IMR-90 (cell line): ENCODE measurements around the gene TMEM14C. TPM values are rescaled to one million over a fixed set of nuclear protein-coding genes. Genes with fewer than 3 reads are reported as not detected.

Source experiments
- ATAC-seq: fragments of 200-7000 bp; cut with Tn5 transposase; 2 replicates; pipeline ENCODE4 v1.9.1; 2020; ENCODE audit warnings: low read depth, mild to moderate bottlenecking, moderate library complexity
- BruUV-seq: library from RNA; stranded (reverse); fragments of 400-500 nt; replicated peaks from 2 replicates; lab custom pipeline; 2021; lab: Mats Ljungman, UMichigan
- CTCF ChIA-PET: fragments of 300-600 bp; formaldehyde crosslinking; extraction: SDS; loops from one replicate; lab custom pipeline; 2021; ENCODE audit warnings: antibody characterized with exemption; lab: Yijun Ruan, JAX
- POLR2A ChIA-PET: fragments of 300-600 bp; sonication (Branson Sonifier 250); formaldehyde crosslinking; loops from one replicate; lab custom pipeline; 2022; ENCODE audit warnings: antibody characterized with exemption; ENCODE audit not compliant: unreplicated experiment; lab: Charles Lee
- DNase-seq: peaks from one replicate; pipeline ENCODE4 v3.0.0; 2013
- H2AFZ ChIP-seq: replicated peaks from 2 replicates; pipeline ENCODE3; 2013; ENCODE audit warnings: low read length, mild to moderate bottlenecking; ENCODE audit not compliant: poor library complexity
- H2AK5ac ChIP-seq: 2 replicates; pipeline ENCODE4 v1.6.1; 2013; ENCODE audit warnings: low read depth, low read length, inconsistent platforms
- H2AK9ac ChIP-seq: replicated peaks from 2 replicates; pipeline ENCODE3; 2013; ENCODE audit warnings: mild to moderate bottlenecking, low read depth, low read length, moderate library complexity; ENCODE audit not compliant: poor library complexity
- H2BK120ac ChIP-seq: 2 replicates; pipeline ENCODE4 v1.6.1; 2013; ENCODE audit warnings: low read depth, low read length, inconsistent platforms
- H2BK15ac ChIP-seq: 3 replicates; pipeline ENCODE4 v1.6.1; 2013; ENCODE audit warnings: low read depth, low read length, inconsistent platforms
- H2BK20ac ChIP-seq: 2 replicates; pipeline ENCODE4 v1.6.1; 2013; ENCODE audit warnings: low read depth, mild to moderate bottlenecking, inconsistent platforms, low read length, moderate library complexity
- H2BK5ac ChIP-seq: 2 replicates; pipeline ENCODE4 v1.6.1; 2013; ENCODE audit warnings: mild to moderate bottlenecking, low read depth, low read length, inconsistent platforms; ENCODE audit not compliant: poor library complexity, severe bottlenecking
- H3K14ac ChIP-seq: replicated peaks from 2 replicates; pipeline ENCODE4 v1.6.1; 2013; ENCODE audit warnings: low read depth, low read length, inconsistent platforms
- H3K18ac ChIP-seq: 2 replicates; pipeline ENCODE4 v1.6.1; 2013; ENCODE audit warnings: low read depth, low read length, control low read depth
- H3K23ac ChIP-seq: 2 replicates; pipeline ENCODE4 v1.6.1; 2013; ENCODE audit warnings: low read depth, low read length, inconsistent platforms
- H3K27ac ChIP-seq: 2 replicates; pipeline ENCODE4 v1.5.1; 2013; ENCODE audit warnings: mild to moderate bottlenecking, control low read depth, low read length; ENCODE audit not compliant: insufficient read depth
- H3K27me3 ChIP-seq: 2 replicates; pipeline ENCODE4 v1.6.1; 2013; ENCODE audit warnings: low read length; ENCODE audit not compliant: control insufficient read depth, insufficient read depth
- H3K36me3 ChIP-seq: 2 replicates; pipeline ENCODE4 v1.6.1; 2013; ENCODE audit warnings: low read length, mixed read lengths; ENCODE audit not compliant: control insufficient read depth, insufficient read depth
- H3K4ac ChIP-seq: 2 replicates; pipeline ENCODE4 v1.6.1; 2013; ENCODE audit warnings: low read depth, low read length, inconsistent platforms
- H3K4me1 ChIP-seq: 2 replicates; pipeline ENCODE4 v1.6.1; 2013; ENCODE audit warnings: low read length, mixed read lengths; ENCODE audit not compliant: control insufficient read depth, insufficient read depth
- H3K4me2 ChIP-seq: 2 replicates; pipeline ENCODE4 v1.6.1; 2013; ENCODE audit warnings: low read depth, mild to moderate bottlenecking, control low read depth, low read length, moderate library complexity
- H3K4me3 ChIP-seq: 2 replicates; pipeline ENCODE4 v1.5.1; 2013; ENCODE audit warnings: low read depth, mild to moderate bottlenecking, control low read depth, low read length, moderate library complexity; ENCODE audit not compliant: insufficient read depth
- H3K56ac ChIP-seq: 2 replicates; pipeline ENCODE4 v1.6.1; 2013; ENCODE audit warnings: low read length, inconsistent platforms; ENCODE audit not compliant: insufficient read depth; ENCODE audit errors: extremely low read depth
- H3K79me1 ChIP-seq, 2 experiments: 2 replicates each; pipeline ENCODE4 v1.6.1; 2013; ENCODE audit warnings: low read length in 2 of 2, inconsistent platforms in 1 of 2, low read depth in 1 of 2
- H3K9ac ChIP-seq: 2 replicates; pipeline ENCODE4 v1.6.1; 2013; ENCODE audit warnings: low read depth, low read length, control low read depth
- H3K9me1 ChIP-seq: 2 replicates; pipeline ENCODE4 v1.6.1; 2013; ENCODE audit warnings: low read length, inconsistent platforms; ENCODE audit not compliant: insufficient read depth
- H3K9me3 ChIP-seq: 2 replicates; pipeline ENCODE4 v1.6.1; 2013; ENCODE audit warnings: low read length; ENCODE audit not compliant: control insufficient read depth, insufficient read depth
- H4K20me1 ChIP-seq: 2 replicates; pipeline ENCODE4 v1.6.1; 2013; ENCODE audit warnings: low read length, inconsistent platforms; ENCODE audit not compliant: insufficient read depth
- H4K5ac ChIP-seq: 2 replicates; pipeline ENCODE4 v1.6.1; 2013; ENCODE audit warnings: mild to moderate bottlenecking, low read depth, low read length, control low read depth
- H4K8ac ChIP-seq, 2 experiments: 2 replicates each; pipeline ENCODE4 v1.6.1; 2013; ENCODE audit warnings: low read depth in 2 of 2, low read length in 2 of 2, control low read depth in 1 of 2, inconsistent platforms in 1 of 2
- H4K91ac ChIP-seq: 2 replicates; pipeline ENCODE4 v1.6.1; 2013; ENCODE audit warnings: low read depth, low read length, inconsistent platforms; ENCODE audit not compliant: insufficient read depth
- CTCF ChIP-seq: conservative IDR thresholded peaks from 2 replicates; pipeline ENCODE4 v1.5.1; 2012; ENCODE audit warnings: mild to moderate bottlenecking, low read depth, low read length, improper control_type of control experiment
- FOS ChIP-seq: fragments of 150-350 bp; IDR thresholded peaks from 2 replicates; pipeline ENCODE4 v1.6.1; 2016; ENCODE audit warnings: low read depth, low read length
- MAFK ChIP-seq: IDR thresholded peaks from 2 replicates; pipeline ENCODE4 v1.6.1; 2012; ENCODE audit warnings: low read depth, low read length, improper control_type of control experiment
- MXI1 ChIP-seq: IDR thresholded peaks from 2 replicates; pipeline ENCODE4 v1.6.1; 2012; ENCODE audit warnings: low read depth, mild to moderate bottlenecking, low read length, moderate library complexity, borderline replicate concordance
- NFE2L2 ChIP-seq: fragments of 150-350 bp; IDR thresholded peaks from 2 replicates; pipeline ENCODE4 v1.6.1; 2016; ENCODE audit warnings: low read depth, mild to moderate bottlenecking, low read length
- POLR2A ChIP-seq: IDR thresholded peaks from 2 replicates; pipeline ENCODE4 v1.6.1; 2012; ENCODE audit warnings: mild to moderate bottlenecking, low read depth, low read length
- RAD21 ChIP-seq: IDR thresholded peaks from 2 replicates; pipeline ENCODE4 v1.6.1; 2012; ENCODE audit warnings: low read length, improper control_type of control experiment
- RCOR1 ChIP-seq: IDR thresholded peaks from 2 replicates; pipeline ENCODE4 v1.6.1; 2012; ENCODE audit warnings: mild to moderate bottlenecking, low read length, improper control_type of control experiment; ENCODE audit not compliant: insufficient replicate concordance
- RFX5 ChIP-seq: IDR thresholded peaks from 2 replicates; pipeline ENCODE4 v1.8.0; 2012; ENCODE audit warnings: low read depth, mild to moderate bottlenecking, low read length, moderate library complexity
- SMC3 ChIP-seq: fragments of 150-350 bp; IDR thresholded peaks from 2 replicates; pipeline ENCODE4 v1.6.1; 2016; ENCODE audit warnings: low read depth, mild to moderate bottlenecking, antibody characterized with exemption, low read length, moderate library complexity
- WGBS, 2 experiments: methylation state at CpG; one replicate each; pipeline versions ENCODE4 v1.1.5 to v1.1.7; 2013; ENCODE audit warnings: missing lambda C conversion rate in 2 of 2; ENCODE audit not compliant: insufficient read length in 1 of 2; ENCODE audit errors: extremely low coverage in 2 of 2; 5-methylcytosine and 5-hydroxymethylcytosine counted together
- dilution Hi-C: fragments of 300-500 bp; cut with HindIII; formaldehyde crosslinking; loops from one replicate; pipeline ENCODE4 v1.14.3; 2018; ENCODE audit warnings: low sequenced_read_pairs; ENCODE audit not compliant: unreplicated experiment
- in situ Hi-C: fragments of 300-500 bp; cut with MboI; formaldehyde crosslinking; loops from 3 replicates; pipeline ENCODE4 v1.14.3; 2019; ENCODE audit warnings: low sequenced_read_pairs, inconsistent platforms, mixed read lengths
- intact Hi-C: fragments of 100-400 bp; cut with micrococcal nuclease; formaldehyde crosslinking; loops from 2 replicates; pipeline ENCODE4 v1.10.0; 2022
- polyA plus RNA-seq, 3 experiments: library from polyadenylated mRNA; depleted of rRNA; stranded (reverse); fragments of >200 nt; gene quantifications; 2 replicates each; pipeline ENCODE4 v1.2.3, GENCODE V29; 2012; ENCODE audit warnings: low replicate concordance in 1 of 3
- total RNA-seq: library from RNA; depleted of rRNA; stranded (reverse); fragments of >200 nt; gene quantifications from 2 replicates; pipeline ENCODE4 v1.2.3, GENCODE V29; 2012
- TF ChIP-seq, protein P1 (sequence below): fragments of 150-350 bp; IDR thresholded peaks from 2 replicates; pipeline ENCODE4 v1.6.1; 2016; ENCODE audit warnings: low read depth, mild to moderate bottlenecking, low read length, moderate library complexity, borderline replicate concordance

TMEM14C gene
- total and polyA plus RNA-seq, 2 of the 4 experiments (the other 2 are of a cell fraction): 129 to 175 TPM

DNA sequence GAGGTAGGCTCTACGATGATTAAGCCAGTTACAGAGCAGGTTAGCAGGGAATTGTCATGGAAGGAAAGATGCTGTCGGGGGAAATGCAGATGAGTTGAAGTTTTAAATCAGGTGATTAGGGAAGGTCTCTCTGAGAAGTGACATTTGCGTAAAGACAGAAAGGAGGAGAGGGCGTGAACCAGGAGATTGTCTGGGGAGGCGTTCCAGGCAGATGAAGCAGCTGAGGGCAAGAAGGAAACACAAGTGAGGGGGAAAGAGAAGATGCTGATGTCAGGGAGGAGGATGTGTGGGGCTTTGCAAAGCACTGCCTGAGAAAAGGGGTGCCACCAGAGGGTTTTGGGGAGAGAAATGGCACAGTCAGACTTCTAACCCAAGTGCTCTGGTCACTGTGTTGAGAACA lies 22.2 kb downstream of the TMEM14C start:
- no peak for ATAC-seq
- intact Hi-C loops: no loop called here
- H3K4me3 ChIP-seq: no peak overlapping the region
- no peak overlapping the region for H4K5ac ChIP-seq
- dilution Hi-C loops: no loop called here
- H3K9me1 ChIP-seq: peaks cover 3% of the 10 kb centered on the region; the same call in 1 of the 2 replicates
- no peak overlapping the region for H2BK5ac ChIP-seq
- H2BK20ac ChIP-seq: no peak overlapping the region
- H3K18ac ChIP-seq: no peak overlapping the region
- H2BK15ac ChIP-seq: no peak overlapping the region
- no peak for TF ChIP-seq RCOR1
- no peak for TF ChIP-seq MAFK
- no peak for TF ChIP-seq RFX5
- TF ChIP-seq RAD21: no peak
- TF ChIP-seq FOS: no peak
- no peak for TF ChIP-seq CTCF
- TF ChIP-seq, protein P1, sequence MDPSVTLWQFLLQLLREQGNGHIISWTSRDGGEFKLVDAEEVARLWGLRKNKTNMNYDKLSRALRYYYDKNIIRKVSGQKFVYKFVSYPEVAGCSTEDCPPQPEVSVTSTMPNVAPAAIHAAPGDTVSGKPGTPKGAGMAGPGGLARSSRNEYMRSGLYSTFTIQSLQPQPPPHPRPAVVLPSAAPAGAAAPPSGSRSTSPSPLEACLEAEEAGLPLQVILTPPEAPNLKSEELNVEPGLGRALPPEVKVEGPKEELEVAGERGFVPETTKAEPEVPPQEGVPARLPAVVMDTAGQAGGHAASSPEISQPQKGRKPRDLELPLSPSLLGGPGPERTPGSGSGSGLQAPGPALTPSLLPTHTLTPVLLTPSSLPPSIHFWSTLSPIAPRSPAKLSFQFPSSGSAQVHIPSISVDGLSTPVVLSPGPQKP: no peak
- no peak for TF ChIP-seq SMC3
- TF ChIP-seq NFE2L2: no peak
- no peak for TF ChIP-seq POLR2A
- TF ChIP-seq MXI1: no peak
- no TSS peak for BruUV-seq
- H2AK5ac ChIP-seq: no peak overlapping the region
- H3K56ac ChIP-seq: no peak overlapping the region
- no peak overlapping the region for H3K4ac ChIP-seq
- no peak overlapping the region for H3K9ac ChIP-seq
- no peak overlapping the region for H4K8ac ChIP-seq
- H2BK120ac ChIP-seq: no peak overlapping the region
- peaks cover 11% of the 10 kb centered on the region for H3K36me3 ChIP-seq
- no peak overlapping the region for H4K91ac ChIP-seq
- no peaks in the 10 kb centered on the region for H4K20me1 ChIP-seq
- DNase-seq: no peak
- POLR2A ChIA-PET: no interaction called here
- no peaks in the 10 kb centered on the region for H3K27me3 ChIP-seq
- H3K4me1 ChIP-seq: peaks cover 3% of the 10 kb centered on the region
- no peak overlapping the region for H3K4me2 ChIP-seq
- CTCF ChIA-PET: interaction anchor here (1.3 kb wide), 1 partner anchor 8 kb away, joined by 4 read pairs; no protein-coding TSS in a partner anchor
- no peak overlapping the region for H3K14ac ChIP-seq
- H3K9me3 ChIP-seq: no peaks in the 10 kb centered on the region
- in situ Hi-C loops: loop anchor here (25.0 kb wide), 1 partner anchor 1258 kb away; no protein-coding TSS in a partner anchor
- 87% methylated on average over 3 of the region's 5 CpGs; no CpG with 5 or more reads in 1 of the 2 experiments for WGBS, 2 experiments
- no peak overlapping the region for H2AK9ac ChIP-seq
- peaks cover 21 to 30% of the 10 kb centered on the region in 2 experiments for H3K79me1 ChIP-seq
- no peak overlapping the region for H3K27ac ChIP-seq
- H2AFZ ChIP-seq: no peak overlapping the region
- H3K23ac ChIP-seq: no peak overlapping the region
